Measurements from ENCODE around the gene AP1S1.

Gene AP1S1

GRCh38 chr7:101179117-101179516 lies 24.8 kb downstream of the AP1S1 start:
- no peak overlapping the region for H3K27ac ChIP-seq
- peaks cover 0 to 22% (median 17%) of the 10 kb centered on the region in 4 donors for H3K4me1 ChIP-seq
- TF ChIP-seq, protein P1, sequence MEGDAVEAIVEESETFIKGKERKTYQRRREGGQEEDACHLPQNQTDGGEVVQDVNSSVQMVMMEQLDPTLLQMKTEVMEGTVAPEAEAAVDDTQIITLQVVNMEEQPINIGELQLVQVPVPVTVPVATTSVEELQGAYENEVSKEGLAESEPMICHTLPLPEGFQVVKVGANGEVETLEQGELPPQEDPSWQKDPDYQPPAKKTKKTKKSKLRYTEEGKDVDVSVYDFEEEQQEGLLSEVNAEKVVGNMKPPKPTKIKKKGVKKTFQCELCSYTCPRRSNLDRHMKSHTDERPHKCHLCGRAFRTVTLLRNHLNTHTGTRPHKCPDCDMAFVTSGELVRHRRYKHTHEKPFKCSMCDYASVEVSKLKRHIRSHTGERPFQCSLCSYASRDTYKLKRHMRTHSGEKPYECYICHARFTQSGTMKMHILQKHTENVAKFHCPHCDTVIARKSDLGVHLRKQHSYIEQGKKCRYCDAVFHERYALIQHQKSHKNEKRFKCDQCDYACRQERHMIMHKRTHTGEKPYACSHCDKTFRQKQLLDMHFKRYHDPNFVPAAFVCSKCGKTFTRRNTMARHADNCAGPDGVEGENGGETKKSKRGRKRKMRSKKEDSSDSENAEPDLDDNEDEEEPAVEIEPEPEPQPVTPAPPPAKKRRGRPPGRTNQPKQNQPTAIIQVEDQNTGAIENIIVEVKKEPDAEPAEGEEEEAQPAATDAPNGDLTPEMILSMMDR (IDR thresholded peaks at IDR 0.05), result no peak
- intact Hi-C loops (cut with DNase I; ENCODE audit: low total_unique reads), result no loop called here
- no peak for DNase-seq
- no peak overlapping the region for H3K4me3 ChIP-seq
- H3K27me3 ChIP-seq, result peaks cover 0 to 97% of the 10 kb centered on the region in 2 donors
- no peaks in the 10 kb centered on the region for H3K36me3 ChIP-seq
- no peaks in the 10 kb centered on the region for H3K9me3 ChIP-seq

DNA sequence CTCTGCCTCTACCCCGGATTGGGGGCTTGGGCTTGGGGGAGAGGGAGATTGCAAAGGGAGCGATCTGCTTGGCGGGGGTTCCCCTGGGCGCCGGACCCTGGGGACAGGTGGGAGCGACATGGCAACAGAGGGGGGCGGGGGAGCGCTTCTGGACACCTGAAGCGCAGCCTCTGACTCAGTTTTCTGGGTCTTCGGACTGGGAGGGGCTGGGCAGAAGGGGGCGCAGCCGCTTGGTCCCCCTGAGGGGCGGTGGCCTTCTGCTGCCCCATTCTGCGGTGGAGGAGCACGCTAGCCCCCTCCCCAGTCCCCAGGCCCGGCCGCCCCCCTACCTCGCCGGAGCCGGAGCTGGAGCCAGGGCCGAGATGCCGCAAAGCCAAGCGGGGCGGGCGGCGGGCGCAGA lies 25.4 kb downstream of the AP1S1 start:
- no peak overlapping the region for H3K4me3 ChIP-seq

DNA sequence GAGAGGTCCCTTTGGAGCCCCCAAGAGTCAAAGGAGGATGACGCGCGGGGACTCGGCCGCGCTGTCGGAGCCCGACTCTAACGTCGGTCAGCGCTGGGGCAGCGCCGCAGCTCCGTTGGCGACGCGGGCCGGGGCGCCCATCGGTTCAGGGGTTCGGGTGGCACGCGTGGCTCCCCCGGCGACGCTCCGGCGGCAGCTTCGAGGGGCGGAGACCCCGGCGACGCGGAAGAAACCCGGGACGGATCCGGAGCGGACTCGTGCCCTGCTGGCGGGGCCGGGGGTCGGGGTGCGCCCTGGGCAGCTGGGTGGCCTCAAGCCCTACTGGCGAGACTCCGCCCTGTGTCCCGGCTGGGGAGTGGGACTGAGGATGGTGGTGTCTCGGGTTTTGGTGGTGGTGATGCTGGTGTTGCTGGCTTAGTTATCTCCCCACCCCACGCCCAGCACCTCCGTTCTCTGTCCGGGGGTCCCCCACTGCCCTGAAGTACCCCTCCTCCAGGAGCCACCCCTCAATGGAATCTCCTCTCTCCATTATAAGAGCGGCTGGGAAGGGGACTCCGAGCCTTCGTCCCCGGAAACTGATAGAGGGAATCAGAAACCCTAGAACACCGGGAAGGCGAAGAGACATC lies 26.0 kb downstream of the AP1S1 start, which contains the start of gene NAT16:
NAT16 (minus strand) TSS at position 164 of the 626 bp plus-strand sequence. CDS start 5,486 bp downstream, outside the sequence.
- no peak for DNase-seq
- Histone ChIP-seq H3K4me1 (peaks cover 0 to 16% (median 14%) of the 10 kb centered on the region in 4 donors), H3K36me3 (no peaks in the 10 kb centered on the region), H3K4me3 (no peak within 1 kb of the TSS), H3K27me3 (peaks cover 0 to 87% of the 10 kb centered on the region in 2 donors), H3K9me3 (no peaks in the 10 kb centered on the region), H3K27ac (no peak within 1 kb of the TSS)
- TF ChIP-seq, protein P1 (IDR thresholded peaks at IDR 0.05), result no peak
- intact Hi-C loops (cut with DNase I; ENCODE audit: low total_unique reads), result no loop called here

More for the DNA sequence above, 25.4 kb downstream of the AP1S1 start:
- Histone ChIP-seq H3K9me3 (no peaks in the 10 kb centered on the region), H3K27me3 (peaks cover 0 to 92% of the 10 kb centered on the region in 2 donors), H3K4me1 (peaks cover 0 to 16% (median 14%) of the 10 kb centered on the region in 4 donors), H3K36me3 (no peaks in the 10 kb centered on the region), H3K27ac (no peak overlapping the region)
- TF ChIP-seq, protein P1 (IDR thresholded peaks at IDR 0.05), result no peak
- no peak for DNase-seq
- intact Hi-C loops (cut with DNase I; ENCODE audit: low total_unique reads), result no loop called here

GRCh38 chr7:101185258-101185839 lies 31.1 kb downstream of the AP1S1 start:
- TF ChIP-seq, protein P1 (IDR thresholded peaks at IDR 0.05), result no peak
- peaks cover 0 to 45% of the 10 kb centered on the region in 2 donors for H3K27me3 ChIP-seq
- H3K4me3 ChIP-seq, result no peak overlapping the region
- no peak for DNase-seq
- intact Hi-C loops (cut with DNase I; ENCODE audit: low total_unique reads), result no loop called here
- H3K9me3 ChIP-seq, result no peaks in the 10 kb centered on the region
- no peaks in the 10 kb centered on the region for H3K36me3 ChIP-seq
- no peaks in the 10 kb centered on the region for H3K4me1 ChIP-seq
- H3K27ac ChIP-seq, result no peak overlapping the region

DNA sequence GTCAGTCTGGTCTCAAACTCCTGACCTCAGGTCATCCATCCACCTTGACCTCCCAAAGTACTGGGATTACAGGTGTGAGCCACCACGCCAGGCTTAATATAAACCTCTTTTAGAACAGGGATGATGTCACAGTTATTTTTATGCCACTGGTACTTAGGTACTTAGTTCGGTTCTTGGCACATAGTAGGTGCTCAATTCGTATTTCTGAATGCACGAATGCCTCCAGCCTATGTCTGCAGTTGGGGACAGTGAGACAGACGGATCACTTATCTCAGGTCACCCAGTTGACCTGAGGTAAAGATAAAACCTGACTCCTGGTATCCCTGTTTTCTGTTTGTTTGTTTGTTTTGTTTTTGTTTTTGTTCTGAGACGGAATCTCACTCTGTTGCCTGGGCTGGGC lies 31.9 kb downstream of the AP1S1 start:
- H3K27me3 ChIP-seq, result peaks cover 0 to 36% of the 10 kb centered on the region in 2 donors
- TF ChIP-seq, protein P1 (IDR thresholded peaks at IDR 0.05), result no peak

More for the DNA sequence above, 31.9 kb downstream of the AP1S1 start:
- no peaks in the 10 kb centered on the region for H3K4me1 ChIP-seq
- intact Hi-C loops (cut with DNase I; ENCODE audit: low total_unique reads), result no loop called here
- no peak for DNase-seq
- H3K27ac ChIP-seq, result no peak overlapping the region
- H3K36me3 ChIP-seq, result no peaks in the 10 kb centered on the region
- no peak overlapping the region for H3K4me3 ChIP-seq
- no peaks in the 10 kb centered on the region for H3K9me3 ChIP-seq

All from tibial artery (tissue), 4 donors.